ENCODE data around the gene DNAH5.

DNA sequence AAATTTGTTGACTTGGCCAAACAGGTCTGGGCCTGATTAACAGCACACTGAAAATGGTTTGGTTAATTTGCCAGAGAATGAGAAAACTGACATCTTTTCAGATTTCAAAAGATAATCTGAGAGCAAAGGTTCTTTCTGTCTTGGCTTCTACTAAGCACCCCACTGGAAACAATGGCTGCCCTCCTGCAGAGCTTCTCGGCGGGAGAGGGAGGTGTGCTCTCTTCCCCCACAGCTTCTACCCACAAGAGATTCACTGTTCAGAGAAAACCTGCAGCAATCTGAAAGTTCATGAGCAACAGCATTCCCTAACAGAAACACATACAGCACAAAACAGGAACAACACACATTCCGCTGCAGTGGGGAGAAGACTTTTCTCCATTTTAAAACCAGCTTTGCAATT lies 3.0 kb downstream of the DNAH5 start:
- TF ChIP-seq, protein P1, sequence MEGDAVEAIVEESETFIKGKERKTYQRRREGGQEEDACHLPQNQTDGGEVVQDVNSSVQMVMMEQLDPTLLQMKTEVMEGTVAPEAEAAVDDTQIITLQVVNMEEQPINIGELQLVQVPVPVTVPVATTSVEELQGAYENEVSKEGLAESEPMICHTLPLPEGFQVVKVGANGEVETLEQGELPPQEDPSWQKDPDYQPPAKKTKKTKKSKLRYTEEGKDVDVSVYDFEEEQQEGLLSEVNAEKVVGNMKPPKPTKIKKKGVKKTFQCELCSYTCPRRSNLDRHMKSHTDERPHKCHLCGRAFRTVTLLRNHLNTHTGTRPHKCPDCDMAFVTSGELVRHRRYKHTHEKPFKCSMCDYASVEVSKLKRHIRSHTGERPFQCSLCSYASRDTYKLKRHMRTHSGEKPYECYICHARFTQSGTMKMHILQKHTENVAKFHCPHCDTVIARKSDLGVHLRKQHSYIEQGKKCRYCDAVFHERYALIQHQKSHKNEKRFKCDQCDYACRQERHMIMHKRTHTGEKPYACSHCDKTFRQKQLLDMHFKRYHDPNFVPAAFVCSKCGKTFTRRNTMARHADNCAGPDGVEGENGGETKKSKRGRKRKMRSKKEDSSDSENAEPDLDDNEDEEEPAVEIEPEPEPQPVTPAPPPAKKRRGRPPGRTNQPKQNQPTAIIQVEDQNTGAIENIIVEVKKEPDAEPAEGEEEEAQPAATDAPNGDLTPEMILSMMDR (IDR thresholded peaks at IDR 0.05), result no peak
- no peak for TF ChIP-seq POLR2A (IDR thresholded peaks at IDR 0.05)
